Endothelial cell of umbilical vein (primary cell): ENCODE results near the gene DMRT1.

ENCODE experiments used
- CTCF ChIP-seq, 2 donors: IDR thresholded peaks; 1 replicate in 1 of 2; 2 replicates in 1 of 2; pipeline ENCODE4 v1.5.1; 2011; ENCODE audit warnings: low read length in 2 of 2, mild to moderate bottlenecking in 2 of 2, moderate library complexity in 2 of 2, control low read depth in 1 of 2, inconsistent platforms in 1 of 2, low read depth in 1 of 2; ENCODE audit not compliant: insufficient read depth in 1 of 2; ENCODE audit errors: extremely low read depth in 1 of 2
- EZH2 ChIP-seq: IDR thresholded peaks from 2 replicates; pipeline ENCODE4 v1.6.1; 2012; ENCODE audit warnings: borderline replicate concordance, low read depth, mild to moderate bottlenecking, moderate library complexity, low read length, inconsistent platforms; ENCODE audit not compliant: severe bottlenecking
- FOS ChIP-seq: IDR thresholded peaks from 2 replicates; pipeline ENCODE4 v1.6.1; 2011; ENCODE audit warnings: mild to moderate bottlenecking, low read length, moderate library complexity, borderline replicate concordance; ENCODE audit not compliant: insufficient read depth
- MAX ChIP-seq: IDR thresholded peaks from 2 replicates; pipeline ENCODE4 v1.6.1; 2011; ENCODE audit not compliant: insufficient read depth, insufficient read length
- POLR2A ChIP-seq: IDR thresholded peaks from 2 replicates; pipeline ENCODE4 v1.6.1; 2012; ENCODE audit warnings: low read depth, mild to moderate bottlenecking, control low read depth, low read length
- POLR2AphosphoS5 ChIP-seq: IDR thresholded peaks from 2 replicates; pipeline ENCODE4 v1.6.1; 2012; ENCODE audit warnings: low read depth, mild to moderate bottlenecking, control low read depth, low read length, moderate library complexity; ENCODE audit not compliant: insufficient read depth

- TF ChIP-seq CTCF (IDR thresholded peaks at IDR 0.05; ENCODE audit: extremely low read depth in 1 of 2, insufficient read depth in 1 of 2, low read depth in 1 of 2, low read length in 2 of 2) (no peak), MAX (no peak), FOS (no peak), POLR2A (no peak), EZH2 (no peak), POLR2AphosphoS5 (no peak)
Observed at GRCh38 chr9:805151-805550, 36.3 kb upstream of the DMRT1 start.
